AG04450 (cell line): ENCODE measurements around the gene NPB. TPM values are rescaled to one million over a fixed set of nuclear protein-coding genes. Genes with fewer than 3 reads are reported as not detected.

Source experiments
- CTCF ChIA-PET: fragments of 300-600, 350-600 bp; formaldehyde crosslinking; extraction: SDS; loops from one replicate; lab custom pipeline; 2022; ENCODE audit warnings: antibody characterized with exemption, inconsistent platforms; lab: Charles Lee
- POLR2A ChIA-PET: fragments of 350-600 bp; formaldehyde crosslinking; extraction: SDS; loops from one replicate; lab custom pipeline; 2021; ENCODE audit warnings: antibody characterized with exemption, inconsistent platforms; lab: Yijun Ruan, JAX
- DNase-seq: peaks from one replicate; pipeline ENCODE4 v3.0.0-alpha.2; 2011; ENCODE audit warnings: low read depth, low spot score
- H3K27ac ChIP-seq: one replicate; pipeline ENCODE4 v1.5.1; 2012; ENCODE audit warnings: low read depth, low read length, control low read depth
- H3K27me3 ChIP-seq: one replicate; pipeline ENCODE4 v1.6.0; 2012; ENCODE audit warnings: low read length; ENCODE audit not compliant: control insufficient read depth, insufficient read depth
- H3K4me3 ChIP-seq: 2 replicates; pipeline ENCODE4 v1.5.1; 2011; ENCODE audit warnings: mild to moderate bottlenecking, low read depth, low read length, control low read depth
- H3K9me3 ChIP-seq: 2 replicates; pipeline ENCODE4 v1.5.1; 2012; ENCODE audit warnings: low read length; ENCODE audit not compliant: control insufficient read depth, insufficient read depth
- polyA plus RNA-seq: library from polyadenylated mRNA; depleted of rRNA; stranded (reverse); fragments of >200 nt; gene quantifications from 2 replicates; pipeline ENCODE4 v1.2.3, GENCODE V29; 2011
- TF ChIP-seq, protein P1 (sequence below): IDR thresholded peaks from 2 replicates; pipeline ENCODE4 v1.5.1; 2011; ENCODE audit warnings: low read depth, low read length, control low read depth, inconsistent platforms

NPB gene
- polyA plus RNA-seq, 1 experiment: 0.20 TPM

DNA sequence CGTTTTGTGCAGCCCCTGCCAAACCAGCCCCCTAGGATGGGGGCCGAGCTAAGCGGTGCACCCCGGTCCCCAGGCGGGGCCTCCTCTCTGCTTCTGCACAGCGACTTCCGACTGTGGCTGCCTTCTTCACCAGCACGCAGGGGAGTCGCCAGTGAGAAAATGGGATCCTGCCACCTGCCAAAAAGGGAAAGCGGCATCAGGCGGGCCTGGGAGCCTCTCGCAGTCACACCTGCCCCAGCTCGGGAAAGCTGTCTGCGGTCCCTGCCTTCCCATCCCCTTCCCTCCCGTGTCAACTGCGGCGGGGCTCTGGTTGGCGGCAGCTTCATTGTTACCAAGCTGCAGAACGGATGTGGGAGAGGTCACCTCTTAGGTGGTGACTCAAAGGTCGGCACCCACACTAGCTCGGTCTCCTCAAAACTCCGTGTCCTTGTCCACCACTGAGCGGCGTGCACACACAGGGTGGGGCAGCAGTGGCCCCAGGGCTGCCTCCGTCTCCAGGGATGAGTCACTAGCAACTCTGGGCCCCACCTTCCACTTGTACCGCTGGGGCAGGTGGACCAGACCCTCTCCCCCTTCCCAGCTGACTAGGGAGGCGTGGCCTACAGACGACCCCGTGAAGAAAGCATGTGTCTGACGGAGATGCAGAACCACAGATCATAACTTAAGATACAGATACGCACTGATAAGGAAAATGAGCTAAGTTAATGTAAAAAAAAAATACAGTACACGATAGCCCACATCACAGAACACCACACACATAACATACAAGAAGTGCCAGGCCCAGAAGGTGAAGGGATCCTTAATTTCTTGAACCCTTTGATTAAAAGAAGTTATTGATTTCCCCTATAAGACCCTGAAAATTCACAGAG, 10.6 kb downstream of the NPB start:
- Histone ChIP-seq H3K27ac (no peak overlapping the region), H3K4me3 (no peak overlapping the region), H3K9me3 (peaks cover 4% of the 10 kb centered on the region; the same call in 1 of the 2 replicates), H3K27me3 (no peaks in the 10 kb centered on the region)
- CTCF ChIA-PET: no interaction called here
- TF ChIP-seq, protein P1, sequence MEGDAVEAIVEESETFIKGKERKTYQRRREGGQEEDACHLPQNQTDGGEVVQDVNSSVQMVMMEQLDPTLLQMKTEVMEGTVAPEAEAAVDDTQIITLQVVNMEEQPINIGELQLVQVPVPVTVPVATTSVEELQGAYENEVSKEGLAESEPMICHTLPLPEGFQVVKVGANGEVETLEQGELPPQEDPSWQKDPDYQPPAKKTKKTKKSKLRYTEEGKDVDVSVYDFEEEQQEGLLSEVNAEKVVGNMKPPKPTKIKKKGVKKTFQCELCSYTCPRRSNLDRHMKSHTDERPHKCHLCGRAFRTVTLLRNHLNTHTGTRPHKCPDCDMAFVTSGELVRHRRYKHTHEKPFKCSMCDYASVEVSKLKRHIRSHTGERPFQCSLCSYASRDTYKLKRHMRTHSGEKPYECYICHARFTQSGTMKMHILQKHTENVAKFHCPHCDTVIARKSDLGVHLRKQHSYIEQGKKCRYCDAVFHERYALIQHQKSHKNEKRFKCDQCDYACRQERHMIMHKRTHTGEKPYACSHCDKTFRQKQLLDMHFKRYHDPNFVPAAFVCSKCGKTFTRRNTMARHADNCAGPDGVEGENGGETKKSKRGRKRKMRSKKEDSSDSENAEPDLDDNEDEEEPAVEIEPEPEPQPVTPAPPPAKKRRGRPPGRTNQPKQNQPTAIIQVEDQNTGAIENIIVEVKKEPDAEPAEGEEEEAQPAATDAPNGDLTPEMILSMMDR: no peak
- no peak for DNase-seq
- POLR2A ChIA-PET: interaction anchor here (1.1 to 2.0 kb wide), 2 partner anchors 14 to 18 kb away, joined by 6 to 7 read pairs; no protein-coding TSS in a partner anchor

- no peak for DNase-seq
- Histone ChIP-seq H3K4me3 (no peak overlapping the region), H3K9me3 (peaks cover 4% of the 10 kb centered on the region; the same call in 1 of the 2 replicates), H3K27ac (no peak overlapping the region), H3K27me3 (no peaks in the 10 kb centered on the region)
- CTCF ChIA-PET: no interaction called here
- TF ChIP-seq, protein P1: no peak
- POLR2A ChIA-PET: interaction anchor here (0.6 to 2.0 kb wide), 3 partner anchors 13 to 32 kb away, joined by 3 to 7 read pairs (median 6); no protein-coding TSS in a partner anchor
Observed at GRCh38 chr17:81913394-81914102, 11.5 kb downstream of the NPB start.

DNA sequence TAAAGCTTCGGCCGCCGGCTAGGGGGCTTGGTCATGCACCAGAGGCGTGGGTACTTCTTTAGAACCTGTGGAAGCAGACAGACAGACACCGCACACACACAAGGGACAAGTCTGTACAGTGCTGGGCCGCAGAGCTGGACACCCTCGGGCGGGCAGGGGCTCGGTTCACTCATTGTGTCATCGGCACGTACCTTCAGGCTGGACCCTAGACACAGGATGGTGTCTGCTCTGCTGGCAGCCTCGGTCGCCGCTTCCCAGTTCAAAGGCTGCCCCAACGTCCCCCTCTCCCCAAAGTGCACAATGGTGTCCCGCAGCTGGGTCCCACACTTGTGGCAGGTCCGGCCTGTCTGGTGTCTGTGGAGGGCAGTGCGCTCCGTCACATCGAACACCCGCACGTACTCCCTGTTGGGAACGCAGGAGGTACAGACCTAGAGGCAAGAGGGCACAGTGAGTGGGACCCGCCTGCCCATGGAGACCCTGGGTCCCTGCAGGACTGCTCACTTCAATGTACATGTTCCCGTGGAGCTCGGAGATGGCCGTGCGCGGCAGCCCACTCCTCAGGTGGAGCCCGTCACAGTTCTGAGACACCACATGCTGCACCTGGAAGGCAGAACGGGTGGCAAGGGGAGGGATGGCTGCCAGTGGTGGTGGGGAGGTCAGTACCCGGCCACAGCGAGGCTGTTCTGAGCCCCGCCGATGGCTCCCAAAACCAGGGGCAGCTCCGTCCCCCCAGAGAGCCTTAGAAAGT, 12.2 kb downstream of the NPB start:
- H3K27me3 ChIP-seq: no peaks in the 10 kb centered on the region
- no peak overlapping the region for H3K4me3 ChIP-seq
- no peak for DNase-seq
- no peak overlapping the region for H3K27ac ChIP-seq
- peaks cover 4% of the 10 kb centered on the region; the same call in 1 of the 2 replicates for H3K9me3 ChIP-seq
- TF ChIP-seq, protein P1: no peak
- CTCF ChIA-PET: no interaction called here
- POLR2A ChIA-PET: interaction anchor here (0.6 kb wide), 1 partner anchor 33 kb away, joined by 3 read pairs; no protein-coding TSS in a partner anchor

- H3K27me3 ChIP-seq: no peaks in the 10 kb centered on the region
- TF ChIP-seq, protein P1: no peak
- no peak overlapping the region for H3K27ac ChIP-seq
- ChIA-PET CTCF (no interaction called here), POLR2A (no interaction called here)
- DNase-seq: no peak
- H3K9me3 ChIP-seq: peaks cover 4% of the 10 kb centered on the region; the same call in 1 of the 2 replicates
- H3K4me3 ChIP-seq: no peak overlapping the region
Observed at GRCh38 chr17:81915331-81915730, 13.3 kb downstream of the NPB start.
